Activated CD8-positive, alpha-beta T cell treated with anti-CD3 and anti-CD28 coated beads for 36 hours (primary cell): Measurements from ENCODE around the gene LYRM7. TPM values are rescaled to one million over a fixed set of nuclear protein-coding genes. Genes with fewer than 3 reads are reported as not detected.
"Not testable (repeated sequence)": the region's sequence is repeated elsewhere in the genome, so short reads cannot be mapped to it uniquely, and the experiment has no call there.

Source experiments
- ATAC-seq: fragments of 200-7000 bp; cut with Tn5 transposase; one replicate; pipeline ENCODE4 v1.10.0; 2021; ENCODE audit warnings: mild to moderate bottlenecking, moderate library complexity
- CTCF ChIA-PET: fragments of 350-600 bp; sonication (Branson Sonifier 250); formaldehyde crosslinking; loops from one replicate; lab custom pipeline; 2021; ENCODE audit warnings: antibody characterized with exemption; lab: Charles Lee
- POLR2A ChIA-PET: fragments of 350-600 bp; sonication (Branson Sonifier 250); formaldehyde crosslinking; loops from one replicate; lab custom pipeline; 2021; ENCODE audit warnings: antibody characterized with exemption; lab: Charles Lee
- DNase-seq: peaks from one replicate; pipeline ENCODE4 v3.0.0-alpha.2; 2020
- H3K27ac Mint-ChIP-seq: one replicate; pipeline ENCODE4 v1.8.0; 2021; ENCODE audit warnings: mild to moderate bottlenecking, mixed read lengths
- H3K27me3 Mint-ChIP-seq: one replicate; pipeline ENCODE4 v1.8.0; 2021; ENCODE audit warnings: mixed read lengths
- H3K36me3 Mint-ChIP-seq: one replicate; pipeline ENCODE4 v1.8.0; 2021; ENCODE audit warnings: low read depth, mixed read lengths
- H3K4me1 Mint-ChIP-seq: one replicate; pipeline ENCODE4 v1.8.0; 2021; ENCODE audit warnings: low read depth, mixed read lengths
- H3K4me3 Mint-ChIP-seq: one replicate; pipeline ENCODE4 v1.8.0; 2021; ENCODE audit warnings: mild to moderate bottlenecking, moderate library complexity, mixed read lengths
- H3K9me3 Mint-ChIP-seq: one replicate; pipeline ENCODE4 v1.8.0; 2021; ENCODE audit warnings: mixed read lengths
- CTCF ChIP-seq: fragments of 200-600 bp; IDR thresholded peaks from one replicate; pipeline ENCODE4 v1.8.0; 2022; ENCODE audit warnings: antibody characterized with exemption, mild to moderate bottlenecking
- intact Hi-C: fragments of 100-400 bp; cut with micrococcal nuclease; formaldehyde crosslinking; loops from one replicate; pipeline ENCODE4 v1.10.0; 2022
- total RNA-seq, 2 experiments: library from RNA; stranded (reverse); gene quantifications; one replicate each; pipeline ENCODE4 v1.2.3, GENCODE V29; 2021

Gene LYRM7
- total RNA-seq, 2 experiments from 2014 or later, result 23.2 to 24.0 TPM

GRCh38 chr5:131252824-131253171 is 82.1 kb downstream of the LYRM7 start:
- peak; percentile 68 for ATAC-seq
- Mint-ChIP-seq H3K36me3 (peaks cover 17% of the 10 kb centered on the region), H3K27ac (peak overlapping the region; percentile 96), H3K4me3 (peak overlapping the region; percentile 86), H3K9me3 (no peaks in the 10 kb centered on the region), H3K27me3 (no peaks in the 10 kb centered on the region), H3K4me1 (peaks cover 55% of the 10 kb centered on the region)
- CTCF ChIA-PET, result interaction anchor here (0.7 to 1.9 kb wide), 5 partner anchors 12 to 163 kb away, joined by 3 to 25 read pairs (median 4); partner anchors contain the start of gene CDC42SE2
- POLR2A ChIA-PET, result interaction anchor here (0.6 to 7.6 kb wide), 19 partner anchors 13 to 218 kb away, joined by 3 to 170 read pairs (median 4); partner anchors contain the start of genes CDC42SE2 and HINT1
- DNase-seq, result peak; percentile 90
- no peak for TF ChIP-seq CTCF
- intact Hi-C loops, result loop anchor here (1.0 kb wide), 1 partner anchor 87 kb away; the partner anchor contains the start of gene HINT1

GRCh38 chr5:131254025-131254424 is 83.3 kb downstream of the LYRM7 start:
- ChIA-PET POLR2A (interaction anchor here (0.8 to 7.6 kb wide), 11 partner anchors 8 to 162 kb away, joined by 3 to 170 read pairs (median 3); partner anchors contain the start of gene CDC42SE2), CTCF (interaction anchor here (0.7 to 1.5 kb wide), 4 partner anchors 12 to 137 kb away, joined by 3 to 10 read pairs (median 3); no protein-coding TSS in a partner anchor)
- not testable (repeated sequence) for H3K9me3 Mint-ChIP-seq, ATAC-seq, H3K27me3 Mint-ChIP-seq
- intact Hi-C loops, result loop anchor here (2.0 kb wide), 1 partner anchor 83 kb away; the partner anchor contains the start of gene LYRM7
- Mint-ChIP-seq H3K4me3 (peak overlapping the region; percentile 86), H3K36me3 (peaks cover 30% of the 10 kb centered on the region), H3K4me1 (peaks cover 64% of the 10 kb centered on the region), H3K27ac (peak overlapping the region; percentile 96)
- DNase-seq, result peak; percentile 61

- DNase-seq (no peak), ATAC-seq (peak; percentile 22)
- Mint-ChIP-seq H3K9me3 (no peaks in the 10 kb centered on the region), H3K36me3 (peaks cover 35% of the 10 kb centered on the region), H3K27me3 (no peaks in the 10 kb centered on the region), H3K4me3 (peak overlapping the region; percentile 86), H3K27ac (peak overlapping the region; percentile 96), H3K4me1 (peaks cover 66% of the 10 kb centered on the region)
- POLR2A ChIA-PET, result interaction anchor here (0.7 to 7.6 kb wide), 9 partner anchors 9 to 162 kb away, joined by 3 to 170 read pairs (median 3); partner anchors contain the start of gene CDC42SE2
- intact Hi-C loops, result loop anchor here (2.0 kb wide), 1 partner anchor 84 kb away; the partner anchor contains the start of gene LYRM7
- CTCF ChIA-PET, result interaction anchor here (0.7 to 1.5 kb wide), 4 partner anchors 11 to 136 kb away, joined by 3 to 10 read pairs (median 3); no protein-coding TSS in a partner anchor
- TF ChIP-seq CTCF, result no peak
These were observed 84.0 kb downstream of the LYRM7 start for GRCh38 chr5:131254741-131255140.

Other genes with a start within 250 kb of the LYRM7 start
- 100 to 1,000 TPM; 317 to 322 TPM for gene HINT1, start 5.7 kb upstream of the LYRM7 start, total RNA-seq
- gene CDC42SE2, start 93.1 kb downstream of the LYRM7 start, total RNA-seq, result 100 to 1,000 TPM; 100 to 102 TPM